HepG2 (cell line): Measurements from ENCODE around the gene SHISA5. TPM values are rescaled to one million over a fixed set of nuclear protein-coding genes. Genes with fewer than 3 reads are reported as not detected.

ENCODE experiments used
- ATAC-seq: fragments of 200-7000 bp; cut with Tn5 transposase; 3 replicates; pipeline ENCODE4 v1.9.1; 2020; ENCODE audit warnings: mild to moderate bottlenecking, moderate library complexity
- BruUV-seq: library from RNA; stranded (reverse); fragments of 400-500 nt; replicated peaks from 2 replicates; lab custom pipeline; 2021; lab: Mats Ljungman, UMichigan
- CTCF ChIA-PET: fragments of 300-600 bp; formaldehyde crosslinking; extraction: SDS; loops from one replicate; lab custom pipeline; 2021; ENCODE audit warnings: low total read pairs, inconsistent platforms, low intra/inter-chr PET ratio; lab: Yijun Ruan, JAX
- POLR2A ChIA-PET: fragments of 350-600 bp; sonication (Branson Sonifier 250); formaldehyde crosslinking; loops from one replicate; lab custom pipeline; 2020; ENCODE audit warnings: antibody characterized with exemption, inconsistent platforms; lab: Yijun Ruan, JAX
- DNase-seq: peaks from one replicate; pipeline ENCODE4 v3.0.0-alpha.2; 2015; ENCODE audit warnings: low spot score
- FAIRE-seq: peaks from 3 replicates; lab custom pipeline; 2011; peaks lifted over from hg19 to GRCh38; lab: Jason Lieb, UNC
- H2AFZ ChIP-seq: one replicate; pipeline ENCODE4 v1.6.1; 2011; ENCODE audit warnings: low read length, inconsistent platforms
- H3K27ac ChIP-seq: fragments of 300-600 bp; 3 replicates; pipeline ENCODE4 v1.8.0; 2011; ENCODE audit warnings: mixed run types, mild to moderate bottlenecking, mixed read lengths, low read length, inconsistent platforms; ENCODE audit not compliant: insufficient read depth; ENCODE audit errors: extremely low read length
- H3K27me3 ChIP-seq, 2 experiments: fragments of 200-600 bp in 1 of 2; 2 replicates in 1 of 2; 3 replicates in 1 of 2; pipeline versions ENCODE4 v1.6.0 to v1.8.0; 2011; ENCODE audit warnings: low read length in 2 of 2, mild to moderate bottlenecking in 2 of 2, moderate library complexity in 2 of 2, inconsistent platforms in 1 of 2; ENCODE audit not compliant: insufficient read depth in 2 of 2, control insufficient read depth in 1 of 2
- H3K36me3 ChIP-seq, 2 experiments: fragments of 200-600 bp in 1 of 2; replicated peaks in 1 of 2; 2 replicates in 1 of 2; 3 replicates in 1 of 2; pipeline versions ENCODE4 v1.5.1 to v1.8.0; 2011; ENCODE audit warnings: low read length in 2 of 2, inconsistent platforms in 1 of 2; ENCODE audit not compliant: insufficient read depth in 2 of 2, control insufficient read depth in 1 of 2
- H3K4me1 ChIP-seq: 2 replicates; pipeline ENCODE4 v1.5.1; 2012; ENCODE audit warnings: low read length, inconsistent platforms; ENCODE audit not compliant: insufficient read depth
- H3K4me2 ChIP-seq: 2 replicates; pipeline ENCODE4 v1.6.0; 2011; ENCODE audit warnings: low read depth, low read length, inconsistent platforms
- H3K4me3 ChIP-seq, 3 experiments: fragments of 200-600 bp in 1 of 3; sonication (generic), shearing (Covaris generic) in 1 of 3; replicated peaks in 1 of 3; 2 replicates each; pipeline ENCODE4 v1.5.1; 2011 to 2016; ENCODE audit warnings: low read length in 3 of 3, inconsistent platforms in 2 of 3, low read depth in 2 of 3, mild to moderate bottlenecking in 2 of 3, control low read depth in 1 of 3, mixed read lengths in 1 of 3; ENCODE audit not compliant: insufficient read depth in 1 of 3
- H3K79me2 ChIP-seq: one replicate; pipeline ENCODE4 v1.6.1; 2011; ENCODE audit warnings: low read length, inconsistent platforms; ENCODE audit not compliant: insufficient read depth
- H3K9ac ChIP-seq: 2 replicates; pipeline ENCODE4 v1.6.0; 2011; ENCODE audit warnings: mild to moderate bottlenecking, low read depth, low read length, inconsistent platforms; ENCODE audit not compliant: insufficient read depth
- H3K9me3 ChIP-seq: 2 replicates; pipeline ENCODE4 v1.5.1; 2012; ENCODE audit warnings: mild to moderate bottlenecking, low read length
- H4K20me1 ChIP-seq: 2 replicates; pipeline ENCODE4 v1.6.0; 2011; ENCODE audit warnings: inconsistent platforms, mild to moderate bottlenecking, low read length, moderate library complexity; ENCODE audit not compliant: insufficient read depth
- AGO2 ChIP-seq: fragments of 200-400 bp; formaldehyde crosslinking; optimal IDR thresholded peaks from 2 replicates; pipeline ENCODE3; 2017; ENCODE audit warnings: mild to moderate bottlenecking, low read depth, low read length, moderate library complexity
- CEBPB ChIP-seq: IDR thresholded peaks from 2 replicates; pipeline ENCODE4 v1.6.1; 2011; ENCODE audit warnings: low read depth, low read length, improper control_type of control experiment, borderline replicate concordance
- CSRNP1 ChIP-seq: sonication (generic); formaldehyde crosslinking; IDR thresholded peaks from 2 replicates; pipeline ENCODE4 v1.8.1; 2023; ENCODE audit warnings: mild to moderate bottlenecking, missing genetic modification reagents
- CTCF ChIP-seq: sonication (generic); formaldehyde crosslinking; IDR thresholded peaks from 2 replicates; pipeline ENCODE4 v1.5.0; 2020; ENCODE audit warnings: mild to moderate bottlenecking, missing genetic modification reagents, moderate library complexity
- DDIT3 ChIP-seq: sonication (generic); formaldehyde crosslinking; IDR thresholded peaks from 2 replicates; pipeline ENCODE4 v1.4.0; 2020; ENCODE audit warnings: mild to moderate bottlenecking, missing genetic modification reagents
- ETV6 ChIP-seq: sonication (generic); formaldehyde crosslinking; conservative IDR thresholded peaks from 2 replicates; pipeline ENCODE4 v1.4.0; 2020; ENCODE audit warnings: missing genetic modification reagents
- HMGXB3 ChIP-seq: sonication (generic); formaldehyde crosslinking; IDR thresholded peaks from 2 replicates; pipeline ENCODE4 v1.4.0; 2020; ENCODE audit warnings: missing genetic modification reagents, borderline replicate concordance
- LBX2 ChIP-seq: sonication (generic); formaldehyde crosslinking; IDR thresholded peaks from 2 replicates; pipeline ENCODE4 v1.5.0; 2020; ENCODE audit warnings: missing genetic modification reagents, mild to moderate bottlenecking, borderline replicate concordance
- POLR2A ChIP-seq, 2 experiments: IDR thresholded peaks; 2 replicates each; pipeline ENCODE4 v1.6.1; 2011; ENCODE audit warnings: low read depth in 2 of 2, low read length in 2 of 2, mild to moderate bottlenecking in 1 of 2, moderate library complexity in 1 of 2; ENCODE audit not compliant: insufficient read depth in 1 of 2
- RAD21 ChIP-seq: fragments of 450-650 bp; formaldehyde crosslinking; IDR thresholded peaks from 2 replicates; pipeline ENCODE4 v1.5.0; 2020; ENCODE audit warnings: mild to moderate bottlenecking
- SALL1 ChIP-seq: sonication (generic); formaldehyde crosslinking; IDR thresholded peaks from 2 replicates; pipeline ENCODE4 v1.8.0; 2022; ENCODE audit warnings: mild to moderate bottlenecking, missing genetic modification reagents
- TAF1 ChIP-seq: sonication (generic); formaldehyde crosslinking; IDR thresholded peaks from 2 replicates; pipeline ENCODE4 v1.4.0; 2020; ENCODE audit warnings: missing genetic modification reagents
- ZC3H4 ChIP-seq: sonication (generic); formaldehyde crosslinking; IDR thresholded peaks from 2 replicates; pipeline ENCODE4 v1.4.0; 2020; ENCODE audit warnings: missing genetic modification reagents, borderline replicate concordance
- ZKSCAN5 ChIP-seq: sonication (generic); formaldehyde crosslinking; IDR thresholded peaks from 2 replicates; pipeline ENCODE4 v1.5.1; 2020; ENCODE audit warnings: mild to moderate bottlenecking, missing genetic modification reagents
- ZMYM2 ChIP-seq: sonication (generic); formaldehyde crosslinking; IDR thresholded peaks from 2 replicates; pipeline ENCODE4 v1.8.0; 2022; ENCODE audit warnings: mild to moderate bottlenecking, missing genetic modification reagents
- ZNF138 ChIP-seq: sonication (generic); formaldehyde crosslinking; IDR thresholded peaks from 2 replicates; pipeline ENCODE4 v1.5.0; 2020; ENCODE audit warnings: mild to moderate bottlenecking, low read depth, missing genetic modification reagents
- ZNF558 ChIP-seq: sonication (generic); formaldehyde crosslinking; IDR thresholded peaks from 2 replicates; pipeline ENCODE4 v1.9.0; 2022; ENCODE audit warnings: mild to moderate bottlenecking, missing genetic modification reagents, borderline replicate concordance
- WGBS: methylation state at CpG from one replicate; pipeline ENCODE4 v1.1.6; 2017; ENCODE audit warnings: low lambda C conversion rate; 5-methylcytosine and 5-hydroxymethylcytosine counted together
- in situ Hi-C: cut with HindIII; loops from 2 replicates; pipeline ENCODE4 v1.10.0; 2017; ENCODE audit warnings: low pct_unique_long_range_greater_than_20kb; ENCODE audit not compliant: extremely low pct_ligation_motif_present
- intact Hi-C: fragments of 100-400 bp; cut with micrococcal nuclease; formaldehyde crosslinking; loops from one replicate; pipeline ENCODE4 v1.10.0; 2022; ENCODE audit not compliant: unreplicated experiment
- polyA plus RNA-seq, 8 experiments: library from polyadenylated mRNA; depleted of rRNA in 3 of 8; stranded (reverse) in 7 of 8; unstranded in 1 of 8; fragments of >200 nt; fragmentation: Illumina TruSeq in 4 of 8; extraction: Trizol in 4 of 8; gene quantifications; 2 replicates each; pipeline versions ENCODE4 v1.2.1 to v1.2.3, GENCODE V29; 2011 to 2016; ENCODE audit warnings: low read depth in 4 of 8, missing spikeins in 1 of 8, mixed read lengths in 1 of 8; ENCODE audit not compliant: insufficient read depth in 1 of 8
- total RNA-seq, 5 experiments: library from RNA; depleted of rRNA; stranded (reverse); fragments of >200 nt; fragmentation: Illumina TruSeq; extraction: Trizol; gene quantifications; 2 replicates each; pipeline ENCODE4 v1.2.3, GENCODE V29; 2016; ENCODE audit warnings: low read depth in 1 of 5

SHISA5 gene
- total and polyA plus RNA-seq, 2 of the 13 experiments (the other 11 are each of a cell fraction or from before 2014, with no cell fraction given), result 75.8 to 91.4 TPM

GRCh38 chr3:48422272-48422671 lies 81.7 kb downstream of the SHISA5 start:
- FAIRE-seq (no peak), DNase-seq (no peak), ATAC-seq (peak; percentile 39)
- Histone ChIP-seq H3K4me1 (peaks cover 54% of the 10 kb centered on the region), H3K9ac (no peak overlapping the region), H3K27ac (no peak overlapping the region), H3K9me3 (no peaks in the 10 kb centered on the region), H4K20me1 (peaks cover 71% of the 10 kb centered on the region), H3K4me3 (no peak overlapping the region), H3K27me3 (no peaks in the 10 kb centered on the region), H3K36me3 (peaks cover 58 to 83% of the 10 kb centered on the region in 2 experiments), H2AFZ (no peak overlapping the region), H3K79me2 (peaks cover 58% of the 10 kb centered on the region), H3K4me2 (no peak overlapping the region)
- in situ Hi-C loops (no loop called here), intact Hi-C loops (no loop called here)
- ChIA-PET POLR2A (interaction anchor here (1.4 to 11.1 kb wide), 5 partner anchors 8 to 21 kb away, joined by 5 to 130 read pairs (median 10); partner anchors contain the start of genes CCDC51, PLXNB1 and TMA7), CTCF (interaction anchor here (2.0 kb wide), 1 partner anchor 14 kb away, joined by 16 read pairs; no protein-coding TSS in a partner anchor)
- 81% methylated on average over 3 of the region's 3 CpGs for WGBS
- no TSS peak for BruUV-seq
- TF ChIP-seq CEBPB, result no peak
- peak; percentile 61 for TF ChIP-seq CTCF
- no peak for TF ChIP-seq HMGXB3 (CRISPR knock-in tag)
- no peak for TF ChIP-seq LBX2 (CRISPR knock-in tag)
- TF ChIP-seq AGO2, result peak; percentile 15
- no peak for TF ChIP-seq TAF1
- TF ChIP-seq ZMYM2 (CRISPR knock-in tag), result 0 out of 2 replicates have a peak, but pooled peaks have one; percentile 20
- peak; percentile 18; the same call in 1 of the 2 replicates for TF ChIP-seq SALL1 (CRISPR knock-in tag)
- 0 out of 2 replicates have a peak, but pooled peaks have one; percentile 26 for TF ChIP-seq RAD21 (CRISPR knock-in tag)
- TF ChIP-seq ZKSCAN5 (CRISPR knock-in tag), result no peak
- TF ChIP-seq POLR2A (IDR thresholded peaks at IDR 0.05; ENCODE audit: insufficient read depth in 1 of 2, low read depth in 2 of 2, low read length in 2 of 2), result peak in 1 of 2 experiments; percentile 29; a peak in 1 of 4 replicates
- TF ChIP-seq ZNF558 (CRISPR knock-in tag), result no peak
- TF ChIP-seq DDIT3 (CRISPR knock-in tag), result no peak
- TF ChIP-seq ETV6 (CRISPR knock-in tag), result no peak
- TF ChIP-seq ZC3H4, result no peak
- TF ChIP-seq ZNF138, result no peak
- no peak for TF ChIP-seq CSRNP1 (CRISPR knock-in tag)
